Heart left ventricle (tissue), 13 donors: ENCODE results near the gene ME1.

ENCODE experiments used
- CTCF ChIP-seq, 12 donors: fragments of 200-600 bp; sonication (generic) in 4 of 12; IDR thresholded peaks; one replicate each; pipeline versions ENCODE4 v1.5.0 to v1.8.0; 2018 to 2022; ENCODE audit warnings: antibody characterized with exemption in 12 of 12, mild to moderate bottlenecking in 5 of 12
- POLR2A ChIP-seq, 2 donors: fragments of 450-650 bp; IDR thresholded peaks; one replicate each; pipeline ENCODE4 v1.6.1; 2017; ENCODE audit warnings: antibody characterized with exemption in 2 of 2, mild to moderate bottlenecking in 2 of 2, moderate library complexity in 2 of 2
- donor health status: ischemic (EF 13 %, LVEDD 7.1; RV severe dilation, severe dysfunction).
- donor health status: DM: no; HTN: yes; CAD: no.
- donor health status: DM: no; HTN: no; CAD: no.
- donor health status: ischemic (EF 25% LVEDD 6.9; RV normal size, moderate dysfunction).
- donor health status: ischemic (EF 25% LVEDD 5.7; RV mildly dilated, moderate dysfunction).
- donor health status: ischemic (EF 35%, LVEDD 5.7; RV mildly dilated, moderate dysfunction).
- donor health status: nonischemic (EF 11% LVEDD 7.7; RV severe dilation, severe dysfunction).
- donor health status: DM: yes; HTN: yes; CAD: no.
- donor health status: PGD.
- donor health status: ischemic (EF 29% LVEDD 5.4; RV normal size, mild dysfunction).
- donor health status: nonischemic (EF 23%, LVEDD 6.1; RV moderate dilation, normal function).

DNA sequence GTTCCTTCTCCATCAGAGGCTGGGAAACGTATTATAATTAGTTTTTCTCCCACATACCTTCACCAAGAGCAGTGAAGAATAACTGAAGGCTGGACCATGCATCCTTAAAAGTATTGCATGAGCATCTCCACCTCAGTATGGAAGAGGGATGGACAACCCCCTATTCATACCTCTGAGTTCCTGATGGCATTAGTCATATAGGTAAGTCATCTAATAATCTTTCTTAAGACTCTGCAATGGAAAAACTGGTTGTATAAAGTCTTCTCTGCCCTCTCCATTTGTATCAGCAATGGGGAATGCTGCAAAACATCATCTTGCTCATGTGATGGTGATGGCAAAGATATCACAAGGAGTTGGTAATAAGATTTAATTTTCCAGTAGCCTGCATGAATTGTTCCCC lies 262.3 kb downstream of the ME1 start:
- TF ChIP-seq CTCF (IDR thresholded peaks at IDR 0.05) (no peak), POLR2A (IDR thresholded peaks at IDR 0.05) (no peak)
